Ascending aorta (tissue), 2 donors: ENCODE results near the gene NOTUM. TPM values are rescaled to one million over a fixed set of nuclear protein-coding genes. Genes with fewer than 3 reads are reported as not detected.
A peak's percentile ranks its signal among the peaks of the same experiment; 100 is the strongest.

Source experiments
- DNase-seq, 2 donors: peaks; one replicate each; pipeline ENCODE4 v3.0.0-alpha.2; 2019; ENCODE audit warnings: low spot score in 2 of 2
- H3K27ac ChIP-seq, 2 donors: fragments of 200-600 bp; sonication (generic); one replicate each; pipeline ENCODE4 v1.5.1; 2016 to 2017; ENCODE audit warnings: mild to moderate bottlenecking in 1 of 2
- H3K27me3 ChIP-seq: fragments of 200-600 bp; sonication (generic); one replicate; pipeline ENCODE4 v1.5.1; 2017
- H3K36me3 ChIP-seq, 2 donors: fragments of 200-600 bp; sonication (generic); one replicate each; pipeline ENCODE4 v1.5.1; 2016
- H3K4me1 ChIP-seq, 2 donors: fragments of 200-600 bp; sonication (generic); one replicate each; pipeline ENCODE4 v1.5.1; 2016 to 2017; ENCODE audit warnings: mild to moderate bottlenecking in 1 of 2
- H3K4me3 ChIP-seq, 2 donors: fragments of 200-600 bp; sonication (generic); one replicate each; pipeline ENCODE4 v1.5.1; 2016 to 2017; ENCODE audit warnings: mild to moderate bottlenecking in 1 of 2
- H3K9me3 ChIP-seq, 2 donors: fragments of 200-600 bp; sonication (generic); one replicate each; pipeline ENCODE4 v1.5.1; 2016
- intact Hi-C: fragments of 100-400 bp; cut with DNase I; formaldehyde crosslinking; loops from one replicate; pipeline ENCODE4 v1.15.1; 2023
- total RNA-seq: library from RNA; depleted of rRNA; stranded (reverse); fragments of >200 nt; gene quantifications from one replicate; pipeline ENCODE4 v1.1.0, GENCODE V29; 2016
- TF ChIP-seq, protein P1 (sequence below), 3 experiments: fragments of 200-600 bp in 2 of 3; fragments of 450-650 bp in 1 of 3; sonication (generic) in 2 of 3; IDR thresholded peaks; one replicate each; pipeline ENCODE4 v1.5.1; 2016 to 2019; ENCODE audit warnings: antibody characterized with exemption in 3 of 3, mild to moderate bottlenecking in 1 of 3, moderate library complexity in 1 of 3

The NOTUM gene
- total RNA-seq, 1 donor from 2014 or later: not detected

DNA sequence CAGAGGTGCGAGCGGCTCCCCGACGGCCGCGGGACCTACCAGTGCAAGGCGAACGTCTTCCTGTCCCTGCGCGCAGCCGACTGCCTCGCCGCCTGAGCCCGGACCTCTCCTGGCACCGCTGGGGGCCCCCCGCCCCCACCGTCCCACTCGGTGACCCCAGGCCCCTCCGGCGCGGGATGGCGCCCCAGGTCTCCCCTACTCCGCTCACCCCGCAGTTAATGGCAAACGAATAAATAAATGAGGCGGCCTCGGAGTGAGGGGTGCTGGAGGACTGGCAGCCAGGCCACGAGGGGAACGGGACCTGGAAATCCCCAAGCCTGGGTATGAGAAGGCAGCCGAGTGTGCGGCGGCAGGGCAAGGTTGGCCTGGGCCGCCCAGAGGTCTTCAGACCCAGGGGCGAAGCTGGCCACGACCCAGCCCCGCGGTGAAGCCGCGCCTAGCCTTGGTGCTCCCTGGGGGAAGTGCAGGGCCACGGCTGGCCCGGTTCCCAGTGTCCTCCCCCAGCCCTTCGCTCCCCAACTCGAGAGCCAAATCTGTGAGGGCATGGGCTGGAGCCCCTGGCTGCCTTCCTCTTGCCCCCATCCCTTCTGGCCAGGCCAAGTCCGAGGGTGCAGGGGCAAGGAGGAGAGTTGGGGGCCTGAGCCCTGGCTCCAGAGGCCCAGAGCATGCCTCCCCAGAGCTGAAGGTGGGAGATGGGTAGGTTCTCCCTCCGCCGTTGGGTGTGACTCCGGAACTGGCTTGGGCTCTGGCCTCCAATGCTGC lies 58.2 kb downstream of the NOTUM start:
- peaks cover 5 to 10% of the 10 kb centered on the region in 2 donors for H3K4me1 ChIP-seq
- TF ChIP-seq, protein P1, sequence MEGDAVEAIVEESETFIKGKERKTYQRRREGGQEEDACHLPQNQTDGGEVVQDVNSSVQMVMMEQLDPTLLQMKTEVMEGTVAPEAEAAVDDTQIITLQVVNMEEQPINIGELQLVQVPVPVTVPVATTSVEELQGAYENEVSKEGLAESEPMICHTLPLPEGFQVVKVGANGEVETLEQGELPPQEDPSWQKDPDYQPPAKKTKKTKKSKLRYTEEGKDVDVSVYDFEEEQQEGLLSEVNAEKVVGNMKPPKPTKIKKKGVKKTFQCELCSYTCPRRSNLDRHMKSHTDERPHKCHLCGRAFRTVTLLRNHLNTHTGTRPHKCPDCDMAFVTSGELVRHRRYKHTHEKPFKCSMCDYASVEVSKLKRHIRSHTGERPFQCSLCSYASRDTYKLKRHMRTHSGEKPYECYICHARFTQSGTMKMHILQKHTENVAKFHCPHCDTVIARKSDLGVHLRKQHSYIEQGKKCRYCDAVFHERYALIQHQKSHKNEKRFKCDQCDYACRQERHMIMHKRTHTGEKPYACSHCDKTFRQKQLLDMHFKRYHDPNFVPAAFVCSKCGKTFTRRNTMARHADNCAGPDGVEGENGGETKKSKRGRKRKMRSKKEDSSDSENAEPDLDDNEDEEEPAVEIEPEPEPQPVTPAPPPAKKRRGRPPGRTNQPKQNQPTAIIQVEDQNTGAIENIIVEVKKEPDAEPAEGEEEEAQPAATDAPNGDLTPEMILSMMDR (IDR thresholded peaks at IDR 0.05): no peak
- peak overlapping the region in 1 of 2 donors; percentile 65 for H3K4me3 ChIP-seq
- H3K27me3 ChIP-seq: no peaks in the 10 kb centered on the region
- H3K27ac ChIP-seq: peak overlapping the region in 1 of 2 donors; percentile 14
- intact Hi-C loops: no loop called here
- H3K9me3 ChIP-seq: no peaks in the 10 kb centered on the region
- DNase-seq: no peak
- H3K36me3 ChIP-seq: peaks cover 18 to 46% of the 10 kb centered on the region in 2 donors

Other genes starting within 250 kb of the NOTUM start
- 0.53 TPM for gene SLC25A10, start 248.9 kb downstream of the NOTUM start, total RNA-seq
- gene GCGR, start 157.0 kb downstream of the NOTUM start, total RNA-seq: not detected
- 149 TPM for gene MCRIP1, start 127.9 kb downstream of the NOTUM start, total RNA-seq
- not detected for gene PPP1R27, start 126.1 kb downstream of the NOTUM start, total RNA-seq
- gene P4HB, start 100.7 kb downstream of the NOTUM start, total RNA-seq: 670 TPM
- 314 TPM for gene ARHGDIA, start 89.8 kb downstream of the NOTUM start, total RNA-seq
- gene ALYREF, start 69.6 kb downstream of the NOTUM start, total RNA-seq: 31.8 TPM
- 108 TPM for gene ANAPC11, start 69.5 kb downstream of the NOTUM start, total RNA-seq
- gene NPB, start 58.9 kb downstream of the NOTUM start, total RNA-seq: 1.5 TPM
- gene PCYT2, start 49.8 kb downstream of the NOTUM start, total RNA-seq: 81.1 TPM
- 32.6 TPM for gene SIRT7, start 43.0 kb downstream of the NOTUM start, total RNA-seq
- 28.7 TPM for gene MAFG, start 33.5 kb downstream of the NOTUM start, total RNA-seq
- gene PYCR1, start 23.9 kb downstream of the NOTUM start, total RNA-seq: 31.5 TPM
- gene MYADML2, start 14.0 kb downstream of the NOTUM start, total RNA-seq: not detected
- 45.1 TPM for gene ASPSCR1, start 16.4 kb upstream of the NOTUM start, total RNA-seq
- gene CENPX, start 61.7 kb upstream of the NOTUM start, total RNA-seq: 41.3 TPM
- 2.0 TPM for gene LRRC45, start 62.1 kb upstream of the NOTUM start, total RNA-seq
- gene RAC3, start 70.5 kb upstream of the NOTUM start, total RNA-seq: not detected
- 160 TPM for gene DCXR, start 76.5 kb upstream of the NOTUM start, total RNA-seq
- gene RFNG, start 90.6 kb upstream of the NOTUM start, total RNA-seq: 73.7 TPM
- gene GPS1, start 90.7 kb upstream of the NOTUM start, total RNA-seq: 42.1 TPM
- gene DUS1L, start 104.6 kb upstream of the NOTUM start, total RNA-seq: 111 TPM
- gene FASN, start 137.0 kb upstream of the NOTUM start, total RNA-seq: 90.9 TPM